Body of pancreas (tissue), 4 donors: ENCODE data around the gene CAMK1D.

ENCODE experiments used
- CTCF ChIP-seq, 7 experiments: fragments of 450-650 bp in 4 of 7; fragments of 200-600 bp in 3 of 7; sonication (generic) in 3 of 7; IDR thresholded peaks; one replicate each; pipeline ENCODE4 v1.5.1; 2016 to 2019; ENCODE audit warnings: antibody characterized with exemption in 7 of 7
- POLR2A ChIP-seq, 3 donors: fragments of 450-650 bp; IDR thresholded peaks; one replicate each; pipeline ENCODE4 v1.6.1; 2016; ENCODE audit warnings: antibody characterized with exemption in 3 of 3, mild to moderate bottlenecking in 2 of 3

- TF ChIP-seq CTCF (IDR thresholded peaks at IDR 0.05) (no peak), POLR2A (IDR thresholded peaks at IDR 0.05) (no peak)
Observed at GRCh38 chr10:12455318-12455717, 106.0 kb downstream of the CAMK1D start.
